Neural progenitor cell (in vitro differentiated cells): Measurements from ENCODE around the gene CHST4. TPM values are rescaled to one million over a fixed set of nuclear protein-coding genes. Genes with fewer than 3 reads are reported as not detected.

ENCODE experiments used
- DNase-seq: peaks from one replicate; pipeline ENCODE4 v3.0.0-alpha.2; 2016; ENCODE audit warnings: low spot score
- H2AFZ ChIP-seq: fragments of 200-600 bp; sonication (generic); replicated peaks from 2 replicates; pipeline ENCODE4 v1.6.1; 2016; ENCODE audit warnings: antibody characterized with exemption
- H3F3A ChIP-seq: fragments of 200-600 bp; sonication (generic); 2 replicates; pipeline ENCODE4 v1.6.1; 2016; ENCODE audit warnings: antibody characterized with exemption, low read depth
- H3K27ac ChIP-seq: fragments of 200-600 bp; sonication (generic); 2 replicates; pipeline ENCODE4 v1.5.1; 2016; ENCODE audit warnings: mild to moderate bottlenecking
- H3K27me3 ChIP-seq: fragments of 200-600 bp; sonication (generic); 2 replicates; pipeline ENCODE4 v1.6.1; 2016; ENCODE audit warnings: mild to moderate bottlenecking, moderate library complexity
- H3K36me3 ChIP-seq: fragments of 200-600 bp; sonication (generic); 2 replicates; pipeline ENCODE4 v1.5.1; 2016
- H3K4me1 ChIP-seq: fragments of 200-600 bp; sonication (generic); 2 replicates; pipeline ENCODE4 v1.6.1; 2016; ENCODE audit warnings: mixed run types
- H3K4me2 ChIP-seq: fragments of 200-600 bp; sonication (generic); 2 replicates; pipeline ENCODE4 v1.6.1; 2016
- H3K4me3 ChIP-seq: fragments of 200-600 bp; sonication (generic); 2 replicates; pipeline ENCODE4 v1.5.1; 2016
- H3K79me2 ChIP-seq: fragments of 200-600 bp; sonication (generic); 2 replicates; pipeline ENCODE4 v1.6.1; 2016; ENCODE audit warnings: low read depth
- H3K9ac ChIP-seq: fragments of 200-600 bp; sonication (generic); 2 replicates; pipeline ENCODE4 v1.6.1; 2016
- H3K9me3 ChIP-seq: fragments of 200-600 bp; sonication (generic); 2 replicates; pipeline ENCODE4 v1.5.1; 2016; ENCODE audit warnings: low read depth
- H4K20me1 ChIP-seq: fragments of 200-600 bp; sonication (generic); 2 replicates; pipeline ENCODE4 v1.6.1; 2016; ENCODE audit warnings: low read depth
- H3K27ac Mint-ChIP-seq: 3 replicates; pipeline ENCODE4 v1.8.0; 2021; ENCODE audit warnings: mixed read lengths
- H3K27me3 Mint-ChIP-seq: 2 replicates; pipeline ENCODE4 v1.8.0; 2022; ENCODE audit warnings: low read depth, mild to moderate bottlenecking, inconsistent platforms, moderate library complexity, mixed read lengths; ENCODE audit not compliant: insufficient read depth
- H3K36me3 Mint-ChIP-seq: 3 replicates; pipeline ENCODE4 v1.8.0; 2021; ENCODE audit warnings: mixed read lengths
- H3K4me1 Mint-ChIP-seq: 3 replicates; pipeline ENCODE4 v1.8.0; 2021; ENCODE audit warnings: mixed read lengths
- H3K4me3 Mint-ChIP-seq: 3 replicates; pipeline ENCODE4 v1.8.0; 2021; ENCODE audit warnings: mild to moderate bottlenecking, moderate library complexity, mixed read lengths
- H3K9me3 Mint-ChIP-seq: 3 replicates; pipeline ENCODE4 v1.8.0; 2020; ENCODE audit warnings: mixed read lengths
- CTCF ChIP-seq: fragments of 200-600 bp; sonication (generic); IDR thresholded peaks from 2 replicates; pipeline ENCODE4 v1.5.1; 2017; ENCODE audit warnings: antibody characterized with exemption, mild to moderate bottlenecking
- EZH2 ChIP-seq: fragments of 200-600 bp; sonication (generic); IDR thresholded peaks from 2 replicates; pipeline ENCODE4 v1.6.1; 2017; ENCODE audit warnings: antibody characterized with exemption, mild to moderate bottlenecking, moderate library complexity
- EZH2phosphoT487 ChIP-seq: fragments of 200-600 bp; sonication (generic); IDR thresholded peaks from 2 replicates; pipeline ENCODE4 v1.6.1; 2017; ENCODE audit warnings: antibody characterized with exemption
- total RNA-seq: library from RNA; depleted of rRNA; stranded (reverse); fragments of >200 nt; gene quantifications from 2 replicates; pipeline ENCODE4 v1.2.3, GENCODE V29; 2015; ENCODE audit warnings: low replicate concordance

The CHST4 gene
- total RNA-seq, 1 donor from 2014 or later: not detected

- no peak overlapping the region for H3K27ac ChIP-seq
- Mint-ChIP-seq H3K4me3 (no peak overlapping the region), H3K27ac (no peak overlapping the region), H3K36me3 (no peaks in the 10 kb centered on the region), H3K4me1 (no peaks in the 10 kb centered on the region), H3K27me3 (peaks cover 7% of the 10 kb centered on the region), H3K9me3 (peaks cover 3% of the 10 kb centered on the region)
- no peaks in the 10 kb centered on the region for H4K20me1 ChIP-seq
- no peak overlapping the region for H2AFZ ChIP-seq
- H3K79me2 ChIP-seq: no peaks in the 10 kb centered on the region
- H3F3A ChIP-seq: no peaks in the 10 kb centered on the region
- H3K9me3 ChIP-seq: no peaks in the 10 kb centered on the region
- no peaks in the 10 kb centered on the region for H3K4me1 ChIP-seq
- H3K36me3 ChIP-seq: no peaks in the 10 kb centered on the region
- H3K27me3 ChIP-seq: no peaks in the 10 kb centered on the region
- TF ChIP-seq EZH2phosphoT487 (no peak), CTCF (no peak), EZH2 (no peak)
- no peak overlapping the region for H3K9ac ChIP-seq
- H3K4me2 ChIP-seq: no peak overlapping the region
- no peak for DNase-seq
- H3K4me3 ChIP-seq: no peak overlapping the region
Measured at GRCh38 chr16:71507061-71507460, 19.2 kb upstream of the CHST4 start.

GRCh38 chr16:71513302-71513701 is 12.9 kb upstream of the CHST4 start:
- Mint-ChIP-seq H3K4me3 (no peak overlapping the region), H3K9me3 (peaks cover 3% of the 10 kb centered on the region)

GRCh38 chr16:71514476-71514875 is 11.8 kb upstream of the CHST4 start:
- no peaks in the 10 kb centered on the region for H3K4me1 ChIP-seq
- H3K27me3 Mint-ChIP-seq: peaks cover 7% of the 10 kb centered on the region
- H2AFZ ChIP-seq: no peak overlapping the region
- no peaks in the 10 kb centered on the region for H3K79me2 ChIP-seq
- no peaks in the 10 kb centered on the region for H3K9me3 ChIP-seq
- no peaks in the 10 kb centered on the region for H3K36me3 ChIP-seq
- no peak overlapping the region for H3K27ac Mint-ChIP-seq
- no peaks in the 10 kb centered on the region for H3K4me1 Mint-ChIP-seq
- H3K27ac ChIP-seq: no peak overlapping the region
- H3K36me3 Mint-ChIP-seq: no peaks in the 10 kb centered on the region
- H3F3A ChIP-seq: no peaks in the 10 kb centered on the region
- no peak overlapping the region for H3K9ac ChIP-seq
- TF ChIP-seq EZH2: no peak
- TF ChIP-seq CTCF: no peak
- no peak for TF ChIP-seq EZH2phosphoT487
- no peaks in the 10 kb centered on the region for H3K27me3 ChIP-seq
- H3K9me3 Mint-ChIP-seq: peaks cover 3% of the 10 kb centered on the region
- H3K4me3 Mint-ChIP-seq: no peak overlapping the region
- H4K20me1 ChIP-seq: no peaks in the 10 kb centered on the region
- DNase-seq: no peak
- H3K4me2 ChIP-seq: no peak overlapping the region
- H3K4me3 ChIP-seq: no peak overlapping the region

More at GRCh38 chr16:71513302-71513701, 12.9 kb upstream of the CHST4 start:
- Histone ChIP-seq H3K27me3 (no peaks in the 10 kb centered on the region), H3K4me1 (no peaks in the 10 kb centered on the region), H3F3A (no peaks in the 10 kb centered on the region), H3K9ac (no peak overlapping the region), H3K4me3 (no peak overlapping the region), H3K4me2 (no peak overlapping the region), H2AFZ (no peak overlapping the region), H3K36me3 (no peaks in the 10 kb centered on the region), H3K27ac (no peak overlapping the region), H4K20me1 (no peaks in the 10 kb centered on the region), H3K79me2 (no peaks in the 10 kb centered on the region), H3K9me3 (no peaks in the 10 kb centered on the region)
- Mint-ChIP-seq H3K27me3 (peaks cover 9% of the 10 kb centered on the region), H3K4me1 (no peaks in the 10 kb centered on the region), H3K36me3 (no peaks in the 10 kb centered on the region), H3K27ac (no peak overlapping the region)
- DNase-seq: no peak
- TF ChIP-seq CTCF (no peak), EZH2phosphoT487 (no peak), EZH2 (no peak)
